Heart right ventricle (tissue), 16 donors: ENCODE measurements around the gene PDE11A. TPM values are rescaled to one million over a fixed set of nuclear protein-coding genes. Genes with fewer than 3 reads are reported as not detected.

Experiments used
- ATAC-seq, 8 donors: fragments of 200-7000 bp; cut with Tn5 transposase; one replicate each; pipeline ENCODE4 v1.9.1; 2020; ENCODE audit warnings: mild to moderate bottlenecking in 8 of 8, moderate library complexity in 8 of 8, moderate number of reproducible peaks in 1 of 8
- DNase-seq, 2 donors: peaks; one replicate each; pipeline ENCODE4 v3.0.0-alpha.2; 2020
- H3K27ac ChIP-seq, 10 donors: fragments of 200-600 bp; sonication (generic) in 2 of 10; one replicate each; pipeline versions ENCODE4 v1.5.0 to v1.8.0; 2020 to 2022; ENCODE audit warnings: mild to moderate bottlenecking in 3 of 10
- H3K27me3 ChIP-seq, 7 donors: fragments of 200-600 bp; one replicate each; pipeline ENCODE4 v1.8.0; 2021 to 2022; ENCODE audit warnings: mild to moderate bottlenecking in 2 of 7
- H3K36me3 ChIP-seq, 9 donors: fragments of 200-600 bp; sonication (generic) in 1 of 9; one replicate each; pipeline versions ENCODE4 v1.5.0 to v1.8.0; 2020 to 2022; ENCODE audit warnings: mild to moderate bottlenecking in 2 of 9
- H3K4me1 ChIP-seq, 9 donors: fragments of 200-600 bp; sonication (generic) in 1 of 9; one replicate each; pipeline versions ENCODE4 v1.5.0 to v1.8.0; 2020 to 2022; ENCODE audit warnings: mild to moderate bottlenecking in 4 of 9
- H3K4me3 ChIP-seq, 10 donors: fragments of 200-600 bp; sonication (generic) in 2 of 10; one replicate each; pipeline versions ENCODE4 v1.5.0 to v1.8.0; 2020 to 2022; ENCODE audit warnings: mild to moderate bottlenecking in 7 of 10, moderate library complexity in 2 of 10
- H3K9me3 ChIP-seq, 11 donors: fragments of 200-600 bp in 10 of 11; sonication (generic) in 2 of 11; one replicate each; pipeline versions ENCODE4 v1.5.0 to v1.8.0; 2013 to 2022; ENCODE audit warnings: mild to moderate bottlenecking in 2 of 11, control low read depth in 1 of 11, moderate library complexity in 1 of 11
- CTCF ChIP-seq, 9 donors: fragments of 200-600 bp; sonication (generic) in 2 of 9; IDR thresholded peaks; one replicate each; pipeline versions ENCODE4 v1.5.0 to v1.8.0; 2021 to 2022; ENCODE audit warnings: antibody characterized with exemption in 9 of 9, mild to moderate bottlenecking in 5 of 9, moderate library complexity in 1 of 9
- WGBS, 2 donors: extraction: QIAGEN DNeasy Blood & Tissue Kit; methylation state at CpG; one replicate each; pipeline ENCODE4 v1.1.7; 2013; ENCODE audit warnings: inconsistent platforms in 1 of 2; 5-methylcytosine and 5-hydroxymethylcytosine counted together
- intact Hi-C, 10 donors: fragments of 100-400 bp; cut with DNase I; formaldehyde crosslinking; loops; one replicate each; pipeline versions ENCODE4 v1.11.1 to v1.14.2; 2022
- polyA plus RNA-seq, 2 donors: library from polyadenylated mRNA; stranded (reverse); fragments of 200-250 nt; gene quantifications; one replicate each; pipeline ENCODE4 v1.2.3, GENCODE V29; 2013
- total RNA-seq, 10 donors: library from RNA; stranded (reverse); fragmentation: NEBNext Ultra II Directional in 3 of 10; extraction: Animal tissue kit (Norgen Biotek cat#: 25700) in 3 of 10; gene quantifications; one replicate each; pipeline versions ENCODE4 v1.2.1 to v1.2.4, GENCODE V29; 2021 to 2023
- donor health status: Arrhythmogenic right ventricular cardiomyopathy.
- donor health status: ischemic (EF 13 %, LVEDD 7.1; RV severe dilation, severe dysfunction).
- donor health status: healthy with polysubstance abuse.
- donor health status: DM: no; HTN: yes; CAD: no.
- donor health status: DM: no; HTN: no; CAD: no.
- donor health status: ischemic (EF 25% LVEDD 6.9; RV normal size, moderate dysfunction).
- donor health status: ischemic (EF 25% LVEDD 5.7; RV mildly dilated, moderate dysfunction).
- donor health status: healthy.
- donor health status: DM: yes; HTN: yes; CAD: no.
- donor health status: Ischemic cardiomyopathy.
- donor health status: ischemic (EF 35%, LVEDD 5.7; RV mildly dilated, moderate dysfunction).
- donor health status: nonischemic (EF 11% LVEDD 7.7; RV severe dilation, severe dysfunction).
- donor health status: DM: yes; HTN: yes; CAD: no.
- donor health status: PGD.
- donor health status: ischemic (EF 29% LVEDD 5.4; RV normal size, mild dysfunction).
- donor health status: nonischemic (EF 23%, LVEDD 6.1; RV moderate dilation, normal function).

Gene PDE11A
- total and polyA plus RNA-seq, 12 donors: 0.12 to 6.4 (median 1.1) TPM

GRCh38 chr2:177675825-177676224, 396.8 kb downstream of the PDE11A start:
- no peak overlapping the region for H3K4me3 ChIP-seq
- DNase-seq (no peak), ATAC-seq (no peak)
- H3K9me3 ChIP-seq: no peaks in the 10 kb centered on the region
- H3K27ac ChIP-seq: no peak overlapping the region
- WGBS, 2 donors: 77 to 81% methylated on average over 1 of the region's 1 CpG
- no peaks in the 10 kb centered on the region for H3K36me3 ChIP-seq
- TF ChIP-seq CTCF (IDR thresholded peaks at IDR 0.05): no peak
- H3K27me3 ChIP-seq: no peaks in the 10 kb centered on the region
- H3K4me1 ChIP-seq: peaks cover 0 to 38% (median 10%) of the 10 kb centered on the region in 9 donors
- intact Hi-C loops: loop anchor here in 1 of 10 donors (5.0 kb wide), 1 partner anchor 39 kb away; no protein-coding TSS in a partner anchor

DNA sequence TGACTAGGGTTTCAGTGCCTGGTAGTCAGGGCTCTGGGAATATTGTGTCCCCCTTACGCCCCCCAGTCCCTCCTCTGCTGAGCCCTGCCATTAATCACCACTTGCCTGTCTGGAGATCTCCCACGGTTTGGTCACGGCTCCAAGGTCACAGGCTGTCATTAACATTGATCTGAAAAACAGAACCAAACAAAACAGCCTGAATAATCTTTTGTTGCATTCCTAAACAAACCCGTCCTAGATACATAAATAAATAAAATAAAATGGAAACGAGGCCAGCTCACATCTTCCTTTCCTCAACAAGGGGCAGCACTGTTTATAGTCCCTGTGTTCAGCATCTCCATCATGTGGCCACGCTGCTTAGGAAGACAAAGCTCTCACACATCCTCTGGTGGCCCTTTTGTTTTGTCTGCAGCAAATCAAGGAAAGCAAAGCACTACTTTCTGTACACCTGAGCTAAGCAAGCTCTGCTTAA, 397.2 kb downstream of the PDE11A start:
- ATAC-seq: no peak
- Histone ChIP-seq H3K4me3 (no peak overlapping the region), H3K36me3 (no peaks in the 10 kb centered on the region), H3K27me3 (no peaks in the 10 kb centered on the region), H3K4me1 (peaks cover 0 to 41% (median 10%) of the 10 kb centered on the region in 9 donors), H3K9me3 (no peaks in the 10 kb centered on the region), H3K27ac (no peak overlapping the region)
- 37 to 41% methylated on average over 6 of the region's 6 CpGs for WGBS, 2 donors
- TF ChIP-seq CTCF (IDR thresholded peaks at IDR 0.05): peak in 2 of 9 donors; percentile 10 to 17
- DNase-seq: no peak
- intact Hi-C loops: loop anchor here in 1 of 10 donors (5.0 kb wide), 1 partner anchor 38 kb away; no protein-coding TSS in a partner anchor

DNA sequence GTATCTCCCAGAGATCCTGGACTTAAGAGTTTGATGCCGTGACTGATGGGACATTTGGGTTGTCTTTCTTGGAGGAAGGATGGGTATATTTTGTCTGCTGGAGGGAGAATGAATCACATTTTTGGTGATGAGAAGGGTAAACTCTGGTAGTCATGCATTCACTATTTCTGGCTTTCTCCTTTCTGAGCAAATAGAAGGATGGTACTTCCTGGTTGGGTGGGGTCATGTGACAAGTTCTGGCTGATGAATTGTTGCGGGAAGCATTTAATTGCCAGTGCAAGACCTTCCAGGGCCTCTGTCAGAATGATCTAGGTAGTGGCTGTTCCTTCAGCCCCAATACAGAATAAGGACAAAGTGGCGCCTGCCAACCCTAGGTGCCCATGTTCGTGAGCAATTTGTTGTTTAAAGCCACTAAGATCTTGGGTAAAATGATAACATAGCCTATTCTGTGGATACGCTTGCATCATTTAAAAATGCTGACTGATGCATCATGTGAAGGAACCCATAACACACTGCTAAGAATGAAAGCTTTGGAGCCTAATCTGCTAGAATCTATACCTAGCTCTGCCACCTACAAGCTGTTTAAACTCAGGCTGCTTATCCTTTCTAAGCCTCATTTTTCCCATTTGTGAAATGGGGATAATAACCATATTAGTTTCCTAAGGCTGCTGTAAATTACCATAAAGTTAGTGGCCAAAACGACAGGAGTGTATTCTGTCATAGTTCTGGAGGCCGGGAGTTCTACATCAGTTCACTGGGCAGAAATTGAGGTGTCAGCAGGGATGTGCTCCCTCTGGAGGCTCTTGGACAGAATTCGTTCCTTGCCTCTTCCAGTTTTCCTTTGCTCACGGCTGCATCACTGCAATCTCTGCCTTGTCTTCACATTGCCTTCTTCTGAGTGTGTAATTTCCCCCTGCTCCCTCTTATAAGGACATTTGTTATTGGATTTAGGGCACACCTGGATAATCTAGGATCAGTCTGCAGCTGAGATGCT, 398.7 kb downstream of the PDE11A start:
- H3K4me3 ChIP-seq: no peak overlapping the region
- intact Hi-C loops: no loop called here
- ATAC-seq: no peak
- peaks cover 0 to 28% (median 5%) of the 10 kb centered on the region in 9 donors for H3K4me1 ChIP-seq
- no peak for DNase-seq
- no peak overlapping the region for H3K27ac ChIP-seq
- no peak for TF ChIP-seq CTCF (IDR thresholded peaks at IDR 0.05)
- H3K36me3 ChIP-seq: no peaks in the 10 kb centered on the region
- 82% methylated on average over 9 of the region's 9 CpGs for WGBS, 2 donors
- no peaks in the 10 kb centered on the region for H3K27me3 ChIP-seq
- no peaks in the 10 kb centered on the region for H3K9me3 ChIP-seq

DNA sequence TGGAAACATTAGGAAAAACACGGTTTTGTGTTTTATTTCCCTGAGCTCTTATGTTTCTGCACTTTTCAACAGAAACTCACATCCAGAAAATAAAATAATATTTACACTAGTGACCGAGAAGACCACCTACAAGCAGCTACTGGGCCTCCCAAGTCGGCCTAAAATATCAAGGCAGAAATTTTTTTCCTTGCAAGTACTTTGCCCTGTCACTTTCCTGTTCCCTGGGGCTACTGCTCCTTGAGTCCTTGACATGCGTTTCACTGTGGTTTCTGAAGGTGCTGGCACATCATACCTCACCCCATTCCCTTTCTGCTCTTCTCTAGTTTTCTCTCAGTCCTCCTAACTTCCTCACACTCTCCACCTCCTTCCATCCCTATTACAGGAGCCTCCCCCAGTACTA, 400.9 kb downstream of the PDE11A start:
- no peak for DNase-seq
- H3K36me3 ChIP-seq: no peaks in the 10 kb centered on the region
- no peak for TF ChIP-seq CTCF (IDR thresholded peaks at IDR 0.05)
- peaks cover 0 to 21% (median 5%) of the 10 kb centered on the region in 9 donors for H3K4me1 ChIP-seq
- no peaks in the 10 kb centered on the region for H3K9me3 ChIP-seq
- peak overlapping the region in 1 of 10 donors; percentile 1 for H3K27ac ChIP-seq
- H3K4me3 ChIP-seq: no peak overlapping the region
- intact Hi-C loops: no loop called here
- ATAC-seq: no peak
- no peaks in the 10 kb centered on the region for H3K27me3 ChIP-seq
- WGBS, 2 donors: 63 to 65% methylated on average over 4 of the region's 4 CpGs
